CD4-positive, alpha-beta T cell treated with Interleukin-12 subunit alpha and Interleukin-12 subunit beta, for 1 hour (primary cell): ENCODE measurements around the gene ATP5MG.

Experiments used
- DNase-seq: peaks from one replicate; pipeline ENCODE4 v3.0.0-alpha.2; 2020

ATP5MG gene

DNA sequence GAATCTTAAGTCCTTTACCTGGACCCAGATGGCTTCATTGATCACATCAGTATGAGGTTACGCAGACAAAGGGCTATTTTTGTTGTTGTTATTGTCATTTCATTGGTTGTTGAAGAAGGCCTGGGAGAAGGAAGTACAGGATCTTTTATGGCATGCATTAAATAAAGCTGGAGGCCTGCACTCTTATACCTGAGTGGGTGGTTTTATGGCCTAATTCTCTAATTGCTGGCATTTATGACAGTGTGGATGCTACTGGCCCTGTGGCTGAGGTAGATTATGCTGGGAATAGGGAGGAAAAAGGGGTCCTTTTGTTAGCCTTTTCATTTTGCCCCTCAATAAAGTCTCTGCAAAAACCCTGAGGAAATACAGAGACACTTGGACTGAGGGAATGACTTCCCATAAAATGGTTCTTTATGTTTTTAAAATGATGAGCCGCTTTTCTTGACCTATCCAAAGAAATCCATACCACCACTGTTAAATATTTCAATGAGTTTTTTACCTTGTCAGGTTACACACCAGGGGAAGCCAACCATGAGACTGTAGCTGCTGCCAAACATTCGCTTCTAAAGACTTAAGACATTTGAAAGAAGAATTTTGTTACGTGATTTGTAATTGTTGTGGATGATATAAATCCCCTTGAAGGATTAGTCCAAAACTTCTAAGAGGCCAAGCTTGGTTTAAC, 41.6 kb downstream of the ATP5MG start:
- DNase-seq, result no peak

DNA sequence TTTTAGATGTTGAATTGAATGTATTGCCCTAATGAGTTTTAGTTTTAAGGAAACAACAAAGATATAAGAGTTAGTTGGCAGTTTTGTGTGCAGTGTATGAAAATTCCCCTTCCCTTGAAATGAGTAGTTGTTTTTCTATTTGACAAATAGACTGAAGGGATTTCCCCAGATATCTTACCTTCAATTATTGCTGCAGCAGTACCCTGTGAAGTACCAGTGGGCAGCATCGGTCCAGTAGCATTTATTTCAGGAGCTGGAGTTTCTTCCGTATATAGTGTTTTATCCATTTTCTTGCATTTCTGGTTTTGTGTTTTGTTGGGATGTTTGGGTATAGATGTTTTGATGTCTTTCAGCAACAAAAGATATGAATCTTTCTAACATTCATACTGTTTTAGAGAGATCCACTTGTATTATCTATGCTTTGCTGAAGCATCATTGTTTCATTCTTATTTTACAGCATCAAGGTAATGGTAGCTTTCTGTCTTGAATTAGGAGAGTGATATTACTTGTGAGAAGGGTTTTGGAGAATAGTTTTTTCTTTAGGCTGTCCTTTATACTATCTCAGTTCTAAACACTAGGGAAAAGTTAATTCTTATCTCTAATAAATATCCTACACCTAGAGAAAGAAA, 42.3 kb downstream of the ATP5MG start:
- DNase-seq, result peak; percentile 36

DNA sequence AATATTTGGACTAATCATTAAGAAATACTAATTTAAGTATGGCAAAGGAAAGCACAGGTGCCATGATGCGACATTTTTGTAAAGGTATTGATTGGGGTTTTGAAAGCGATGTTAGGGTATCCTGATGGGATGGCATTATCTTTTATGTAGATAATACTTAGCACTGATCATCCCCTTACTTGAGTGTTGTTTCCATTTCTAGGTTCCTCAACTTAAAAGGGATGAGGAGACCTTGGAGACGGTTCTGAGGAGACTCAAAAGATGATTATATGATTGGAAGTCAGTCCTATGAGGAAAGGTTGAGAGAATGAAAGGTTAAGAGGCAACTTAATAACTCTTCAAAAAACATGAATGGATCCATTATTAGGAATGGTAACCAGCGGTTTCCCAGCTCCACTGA, 46.0 kb downstream of the ATP5MG start:
- DNase-seq, result no peak

DNA sequence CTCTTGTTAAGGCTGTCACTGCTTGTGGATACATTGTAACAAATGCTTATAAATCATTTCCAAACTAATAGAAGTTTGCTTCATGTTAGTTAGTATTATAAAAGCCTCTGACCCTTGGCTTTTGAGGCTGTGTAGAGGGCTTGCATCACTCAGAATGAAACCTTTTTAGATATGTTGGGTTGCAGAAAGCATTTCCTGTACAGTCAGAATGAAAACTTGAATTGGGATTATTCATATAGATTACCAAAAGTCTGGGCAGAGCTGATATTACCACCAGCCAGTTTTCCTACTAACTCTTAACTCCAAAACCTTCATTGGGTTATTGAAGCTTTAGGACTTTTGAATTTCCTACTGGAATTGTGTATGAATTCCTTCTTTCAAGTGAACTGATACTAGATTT, 46.9 kb downstream of the ATP5MG start:
- no peak for DNase-seq

DNA sequence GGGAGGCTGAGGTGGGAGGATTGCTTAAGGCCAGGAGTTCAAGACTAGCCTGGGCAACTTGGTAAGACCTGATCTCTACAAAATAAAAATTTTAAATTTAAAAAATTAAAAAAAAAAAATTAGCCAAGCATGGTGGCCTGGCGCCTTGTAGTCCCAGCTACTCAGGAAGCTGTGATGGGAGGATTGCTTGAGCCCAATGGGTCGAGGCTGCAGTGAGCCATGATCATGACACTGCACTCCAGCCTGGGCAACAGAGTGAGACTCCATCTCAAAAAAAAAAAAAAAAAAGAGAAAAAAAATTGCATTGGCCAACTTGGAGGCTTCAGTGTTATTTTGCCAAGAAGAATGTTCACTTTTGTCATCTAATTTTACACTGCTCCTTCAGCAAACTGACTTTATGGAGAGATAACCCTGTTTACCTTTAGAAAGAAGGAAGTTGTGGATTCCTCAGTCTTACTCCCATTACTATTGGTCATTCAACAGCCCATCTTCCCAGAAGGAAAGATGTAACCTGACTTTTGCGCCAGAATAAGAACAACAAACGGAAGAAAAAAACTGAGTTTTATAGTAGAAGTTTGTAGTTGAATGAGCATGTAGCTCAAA, 48.0 kb downstream of the ATP5MG start:
- DNase-seq, result no peak

DNA sequence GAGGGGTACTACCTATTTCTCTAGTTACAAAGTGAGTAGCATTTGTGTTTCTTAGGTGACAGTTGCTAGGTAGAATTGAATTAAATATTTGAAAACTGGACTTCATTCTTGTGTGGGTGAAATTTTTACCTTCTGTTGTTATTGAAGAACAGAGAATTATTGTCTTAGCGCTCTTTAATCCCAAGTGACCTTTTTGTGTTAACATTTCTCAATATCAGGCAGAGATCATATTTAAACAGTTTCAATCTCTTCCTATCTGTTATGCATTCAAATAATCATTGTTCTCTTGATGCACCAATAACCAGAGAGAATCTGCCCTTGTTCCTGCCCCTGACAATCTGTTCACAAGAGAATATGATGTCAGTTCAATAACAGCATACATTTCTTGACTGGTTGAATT, 49.0 kb downstream of the ATP5MG start:
- no peak for DNase-seq
